Measurements from ENCODE around the gene CMSS1. TPM values are rescaled to one million over a fixed set of nuclear protein-coding genes. Genes with fewer than 3 reads are reported as not detected.
A peak's percentile ranks its signal among the peaks of the same experiment; 100 is the strongest.

Gene CMSS1
- total RNA-seq, 4 donors from 2014 or later: 23.2 to 89.5 (median 67.6) TPM

- intact Hi-C loops (cut with DNase I; ENCODE audit: low total_unique reads) (no loop called here), in situ Hi-C loops (cut with MboI; ENCODE audit: low sequenced_read_pairs in 4 of 4) (no loop called here)
- DNase-seq (no peak), ATAC-seq (no peak)
- Histone ChIP-seq H3K27me3 (no peaks in the 10 kb centered on the region), H3K4me3 (no peak overlapping the region), H3K27ac (peak overlapping the region in 2 of 4 donors; percentile 2 to 41), H3K9me3 (no peaks in the 10 kb centered on the region), H3K36me3 (no peaks in the 10 kb centered on the region), H3K4me1 (peaks cover 18 to 22% of the 10 kb centered on the region in 2 donors)
- no peak for TF ChIP-seq CTCF (IDR thresholded peaks at IDR 0.05 in 4 of 5, conservative IDR thresholded peaks at IDR 0.05 in 1 of 5)
- TF ChIP-seq POLR2A (IDR thresholded peaks at IDR 0.05): no peak
Observed at GRCh38 chr3:99990179-99990578, 172.5 kb downstream of the CMSS1 start.

- intact Hi-C loops (cut with DNase I; ENCODE audit: low total_unique reads): no loop called here
- Histone ChIP-seq H3K27ac (peak overlapping the region in 3 of 4 donors; percentile 4 to 42 (median 27)), H3K4me3 (no peak overlapping the region), H3K4me1 (peaks cover 16 to 18% of the 10 kb centered on the region in 2 donors), H3K36me3 (no peaks in the 10 kb centered on the region), H3K27me3 (no peaks in the 10 kb centered on the region), H3K9me3 (no peaks in the 10 kb centered on the region)
- in situ Hi-C loops (cut with MboI; ENCODE audit: low sequenced_read_pairs in 4 of 4): no loop called here
- ATAC-seq: no peak
- no peak for DNase-seq
- TF ChIP-seq POLR2A (IDR thresholded peaks at IDR 0.05): no peak
- no peak for TF ChIP-seq CTCF (IDR thresholded peaks at IDR 0.05 in 4 of 5, conservative IDR thresholded peaks at IDR 0.05 in 1 of 5)
Observed at GRCh38 chr3:99997293-99997692, 179.6 kb downstream of the CMSS1 start.

GRCh38 chr3:99999536-99999935 lies 181.9 kb downstream of the CMSS1 start:
- no peaks in the 10 kb centered on the region for H3K9me3 ChIP-seq
- no peak for DNase-seq
- ATAC-seq: no peak

GRCh38 chr3:100001083-100001482 lies 183.4 kb downstream of the CMSS1 start:
- H3K36me3 ChIP-seq: no peaks in the 10 kb centered on the region
- DNase-seq (no peak), ATAC-seq (no peak)
- H3K9me3 ChIP-seq: no peaks in the 10 kb centered on the region
- intact Hi-C loops (cut with DNase I; ENCODE audit: low total_unique reads): no loop called here
- no peaks in the 10 kb centered on the region for H3K27me3 ChIP-seq
- peaks cover 14 to 25% of the 10 kb centered on the region in 2 donors for H3K4me1 ChIP-seq
- no peak overlapping the region for H3K4me3 ChIP-seq
- H3K27ac ChIP-seq: peak overlapping the region in 3 of 4 donors; percentile 13 to 46 (median 42)
- no peak for TF ChIP-seq POLR2A (IDR thresholded peaks at IDR 0.05)
- no peak for TF ChIP-seq CTCF (IDR thresholded peaks at IDR 0.05 in 4 of 5, conservative IDR thresholded peaks at IDR 0.05 in 1 of 5)
- in situ Hi-C loops (cut with MboI; ENCODE audit: low sequenced_read_pairs in 4 of 4): no loop called here

More at GRCh38 chr3:99999536-99999935, 181.9 kb downstream of the CMSS1 start:
- H3K4me1 ChIP-seq: peaks cover 0 to 14% of the 10 kb centered on the region in 2 donors
- TF ChIP-seq POLR2A (IDR thresholded peaks at IDR 0.05) (no peak), CTCF (IDR thresholded peaks at IDR 0.05 in 4 of 5, conservative IDR thresholded peaks at IDR 0.05 in 1 of 5) (no peak)
- H3K36me3 ChIP-seq: no peaks in the 10 kb centered on the region
- in situ Hi-C loops (cut with MboI; ENCODE audit: low sequenced_read_pairs in 4 of 4): no loop called here
- no peak overlapping the region for H3K4me3 ChIP-seq
- intact Hi-C loops (cut with DNase I; ENCODE audit: low total_unique reads): no loop called here
- H3K27ac ChIP-seq: peak overlapping the region in 2 of 4 donors; percentile 42 to 46
- no peaks in the 10 kb centered on the region for H3K27me3 ChIP-seq
